Endothelial cell of umbilical vein (primary cell): ENCODE data around the gene ECD. TPM values are rescaled to one million over a fixed set of nuclear protein-coding genes. Genes with fewer than 3 reads are reported as not detected.

Experiments used
- BruUV-seq: library from RNA; stranded (reverse); fragments of 400-500 nt; replicated peaks from 2 replicates; lab custom pipeline; 2021; lab: Mats Ljungman, UMichigan
- CTCF ChIA-PET: fragments of 300-600, 350-600 bp; sonication (Branson Sonifier 250); formaldehyde crosslinking; loops from one replicate; lab custom pipeline; 2021; ENCODE audit warnings: antibody characterized with exemption, inconsistent platforms; lab: Charles Lee
- POLR2A ChIA-PET: fragments of 300-600, 350-600 bp; sonication (Branson Sonifier 250); formaldehyde crosslinking; loops from one replicate; lab custom pipeline; 2021; ENCODE audit warnings: antibody characterized with exemption, inconsistent platforms; lab: Charles Lee
- DNase-seq: peaks from one replicate; pipeline ENCODE4 v3.0.0-alpha.2; 2011; ENCODE audit warnings: low read depth, low spot score
- FAIRE-seq: peaks from 2 replicates; lab custom pipeline; 2011; peaks lifted over from hg19 to GRCh38; lab: Jason Lieb, UNC
- H2AFZ ChIP-seq: 2 replicates; pipeline ENCODE4 v1.6.0; 2012; ENCODE audit warnings: low read depth, low read length, control low read depth, inconsistent platforms
- H3K27ac ChIP-seq: 2 replicates; pipeline ENCODE4 v1.5.1; 2011; ENCODE audit warnings: low read depth, mild to moderate bottlenecking, control low read depth, low read length, moderate library complexity; ENCODE audit not compliant: insufficient read depth
- H3K27me3 ChIP-seq, 2 experiments: 2 replicates each; pipeline versions ENCODE4 v1.6.0 to v1.6.1; 2011; ENCODE audit warnings: low read length in 2 of 2, mixed read lengths in 1 of 2; ENCODE audit not compliant: control insufficient read depth in 2 of 2, insufficient read depth in 2 of 2
- H3K36me3 ChIP-seq, 2 experiments: 2 replicates in 1 of 2; 3 replicates in 1 of 2; pipeline ENCODE4 v1.5.1; 2011; ENCODE audit warnings: low read length in 2 of 2, mild to moderate bottlenecking in 1 of 2, moderate library complexity in 1 of 2; ENCODE audit not compliant: control insufficient read depth in 2 of 2, insufficient read depth in 2 of 2; ENCODE audit errors: extremely low read depth in 1 of 2
- H3K4me1 ChIP-seq: 3 replicates; pipeline ENCODE4 v1.5.1; 2011; ENCODE audit warnings: mild to moderate bottlenecking, low read length; ENCODE audit not compliant: control insufficient read depth, insufficient read depth; ENCODE audit errors: extremely low read depth
- H3K4me2 ChIP-seq: 2 replicates; pipeline ENCODE4 v1.6.1; 2011; ENCODE audit warnings: low read length, control low read depth, mixed read lengths; ENCODE audit not compliant: insufficient read depth
- H3K4me3 ChIP-seq, 3 experiments: fragments of 200-600 bp in 1 of 3; sonication (generic), shearing (Covaris generic) in 1 of 3; replicated peaks in 1 of 3; 2 replicates each; pipeline ENCODE4 v1.5.1; 2011 to 2016; ENCODE audit warnings: control low read depth in 3 of 3, low read length in 3 of 3, mild to moderate bottlenecking in 2 of 3, inconsistent platforms in 1 of 3, low read depth in 1 of 3, moderate library complexity in 1 of 3; ENCODE audit not compliant: insufficient read depth in 1 of 3
- H3K79me2 ChIP-seq: 2 replicates; pipeline ENCODE4 v1.6.0; 2012; ENCODE audit warnings: low read length, inconsistent platforms; ENCODE audit not compliant: control insufficient read depth, insufficient read depth
- H3K9ac ChIP-seq: replicated peaks from 2 replicates; pipeline ENCODE3; 2011; ENCODE audit warnings: low read length, control low read depth; ENCODE audit not compliant: insufficient read depth; ENCODE audit errors: extremely low read depth
- H3K9me1 ChIP-seq: replicated peaks from 3 replicates; pipeline ENCODE4 v1.6.0; 2011; ENCODE audit warnings: mild to moderate bottlenecking, low read length; ENCODE audit not compliant: control insufficient read depth, insufficient read depth; ENCODE audit errors: extremely low read depth
- H3K9me3 ChIP-seq: replicated peaks from 2 replicates; pipeline ENCODE4 v1.5.1; 2012; ENCODE audit warnings: low read length, inconsistent platforms; ENCODE audit not compliant: control insufficient read depth, insufficient read depth
- H4K20me1 ChIP-seq: replicated peaks from 2 replicates; pipeline ENCODE3; 2011; ENCODE audit warnings: mild to moderate bottlenecking, low read length; ENCODE audit not compliant: control insufficient read depth, insufficient read depth; ENCODE audit errors: extremely low read depth
- CTCF ChIP-seq, 2 donors: IDR thresholded peaks; 1 replicate in 1 of 2; 2 replicates in 1 of 2; pipeline ENCODE4 v1.5.1; 2011; ENCODE audit warnings: low read length in 2 of 2, mild to moderate bottlenecking in 2 of 2, moderate library complexity in 2 of 2, control low read depth in 1 of 2, inconsistent platforms in 1 of 2, low read depth in 1 of 2; ENCODE audit not compliant: insufficient read depth in 1 of 2; ENCODE audit errors: extremely low read depth in 1 of 2
- EZH2 ChIP-seq: IDR thresholded peaks from 2 replicates; pipeline ENCODE4 v1.6.1; 2012; ENCODE audit warnings: borderline replicate concordance, low read depth, mild to moderate bottlenecking, moderate library complexity, low read length, inconsistent platforms; ENCODE audit not compliant: severe bottlenecking
- FOS ChIP-seq: IDR thresholded peaks from 2 replicates; pipeline ENCODE4 v1.6.1; 2011; ENCODE audit warnings: mild to moderate bottlenecking, low read length, moderate library complexity, borderline replicate concordance; ENCODE audit not compliant: insufficient read depth
- GATA2 ChIP-seq: IDR thresholded peaks from 2 replicates; pipeline ENCODE4 v1.7.0; 2011; ENCODE audit warnings: low read depth, mild to moderate bottlenecking, moderate library complexity, mixed read lengths, low read length; ENCODE audit not compliant: insufficient read length, insufficient read depth
- JUN ChIP-seq: IDR thresholded peaks from 2 replicates; pipeline ENCODE4 v1.6.1; 2011; ENCODE audit warnings: borderline replicate concordance, low read depth; ENCODE audit not compliant: insufficient read length, insufficient read depth
- MAX ChIP-seq: IDR thresholded peaks from 2 replicates; pipeline ENCODE4 v1.6.1; 2011; ENCODE audit not compliant: insufficient read depth, insufficient read length
- MYC ChIP-seq: IDR thresholded peaks from one replicate; pipeline ENCODE4 v1.6.1; 2011; ENCODE audit warnings: mild to moderate bottlenecking, low read depth, low read length
- POLR2A ChIP-seq: IDR thresholded peaks from 2 replicates; pipeline ENCODE4 v1.6.1; 2012; ENCODE audit warnings: low read depth, mild to moderate bottlenecking, control low read depth, low read length
- POLR2AphosphoS5 ChIP-seq: IDR thresholded peaks from 2 replicates; pipeline ENCODE4 v1.6.1; 2012; ENCODE audit warnings: low read depth, mild to moderate bottlenecking, control low read depth, low read length, moderate library complexity; ENCODE audit not compliant: insufficient read depth
- dilution Hi-C: fragments of 300-500 bp; cut with MboI; formaldehyde crosslinking; loops from one replicate; pipeline ENCODE4 v1.15.0; 2019; ENCODE audit warnings: low sequenced_read_pairs; ENCODE audit not compliant: extremely low pct_ligation_motif_present
- intact Hi-C: fragments of 100-400 bp; cut with micrococcal nuclease; formaldehyde crosslinking; loops from one replicate; pipeline ENCODE4 v1.10.0; 2022
- polyA plus RNA-seq, 4 experiments: library from polyadenylated mRNA; depleted of rRNA in 3 of 4; stranded (reverse) in 3 of 4; unstranded in 1 of 4; fragments of >200 nt; gene quantifications; 2 replicates each; pipeline versions ENCODE4 v1.2.1 to v1.2.3, GENCODE V29; 2011 to 2012; ENCODE audit warnings: missing spikeins in 1 of 4
- total RNA-seq: library from RNA; stranded (reverse); gene quantifications from 2 replicates; pipeline ENCODE4 v1.2.3, GENCODE V29; 2021

ECD gene
- total and polyA plus RNA-seq, 2 donors (not counting 3 experiments of a cell fraction or from before 2014, with no cell fraction given): 27.2 to 32.3 TPM

GRCh38 chr10:73183667-73184281 is 16.0 kb upstream of the ECD start:
- POLR2A ChIA-PET: no interaction called here

More at GRCh38 chr10:73183667-73184281, 16.0 kb upstream of the ECD start:
- peaks cover 15% of the 10 kb centered on the region for H3K4me1 ChIP-seq
- intact Hi-C loops (no loop called here), dilution Hi-C loops (no loop called here)
- H3K9ac ChIP-seq: no peak overlapping the region
- H3K27me3 ChIP-seq: no peaks in the 10 kb centered on the region
- CTCF ChIA-PET: interaction anchor here (0.9 to 1.4 kb wide), 5 partner anchors 9 to 89 kb away, joined by 3 to 7 read pairs (median 5); partner anchors contain the start of genes ECD and FAM149B1
- FAIRE-seq (peak; percentile 75), DNase-seq (peak; percentile 86)
- no peaks in the 10 kb centered on the region for H3K9me3 ChIP-seq
- no peaks in the 10 kb centered on the region for H3K79me2 ChIP-seq
- H2AFZ ChIP-seq: peak overlapping the region; percentile 19
- no TSS peak for BruUV-seq
- no peaks in the 10 kb centered on the region for H3K36me3 ChIP-seq
- H3K27ac ChIP-seq: peak overlapping the region; percentile 40
- no peak for TF ChIP-seq MAX
- no peak for TF ChIP-seq CTCF (IDR thresholded peaks at IDR 0.05; ENCODE audit: extremely low read depth in 1 of 2, insufficient read depth in 1 of 2, low read depth in 1 of 2, low read length in 2 of 2)
- no peak for TF ChIP-seq JUN
- no peak for TF ChIP-seq MYC
- peak; percentile 50 for TF ChIP-seq POLR2AphosphoS5
- no peak for TF ChIP-seq EZH2
- peak; percentile 86 for TF ChIP-seq GATA2
- no peak for TF ChIP-seq POLR2A
- TF ChIP-seq FOS: peak; percentile 60
- H3K9me1 ChIP-seq: no peaks in the 10 kb centered on the region
- peak overlapping the region; percentile 30 for H3K4me2 ChIP-seq
- no peak overlapping the region for H3K4me3 ChIP-seq
- no peaks in the 10 kb centered on the region for H4K20me1 ChIP-seq
